ENCODE measurements around the gene CES3. TPM values are rescaled to one million over a fixed set of nuclear protein-coding genes. Genes with fewer than 3 reads are reported as not detected.

CES3 gene
- polyA plus RNA-seq, 1 donor from 2014 or later: 1.8 TPM

DNA sequence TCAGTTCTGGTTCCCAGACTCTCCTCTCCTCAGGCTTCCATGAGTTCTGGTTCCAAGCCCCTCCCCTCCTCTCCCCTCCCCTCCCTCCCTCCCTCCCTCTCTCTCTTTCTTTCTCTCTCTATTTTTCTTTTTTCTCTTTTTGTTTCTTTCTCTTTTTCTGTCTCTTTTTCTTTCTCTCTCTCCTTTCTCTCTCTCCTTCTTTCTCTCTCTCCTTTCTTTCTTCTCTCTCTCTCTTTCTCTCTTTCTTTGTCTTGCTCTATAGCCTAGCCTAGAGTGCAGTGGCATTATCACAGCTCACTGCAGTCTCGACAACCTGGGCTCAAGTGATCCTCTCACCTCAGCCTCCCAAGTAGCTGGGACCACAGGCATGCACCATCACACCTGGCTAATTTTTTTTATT lies 796 bp upstream of the CES3 start:
- H2AFZ ChIP-seq (ENCODE audit: low read depth, low read length): no peak overlapping the region
- H3K9me3 ChIP-seq (ENCODE audit: low read length): no peaks in the 10 kb centered on the region
- H3K79me2 ChIP-seq (replicated peaks; ENCODE audit: insufficient read depth, low read length): no peaks in the 10 kb centered on the region
- H3F3A ChIP-seq (ENCODE audit: insufficient read depth, low read length, poor library complexity, severe bottlenecking): no peaks in the 10 kb centered on the region
- no peaks in the 10 kb centered on the region for H4K20me1 ChIP-seq (ENCODE audit: insufficient read depth)
- TF ChIP-seq EP300 (conservative IDR thresholded peaks at IDR 0.05; ENCODE audit: poor library complexity, severe bottlenecking) (no peak), EZH2 (IDR thresholded peaks at IDR 0.05; ENCODE audit: borderline replicate concordance, insufficient read depth, low read length, poor library complexity, severe bottlenecking) (no peak), TAF1 (IDR thresholded peaks at IDR 0.05; ENCODE audit: low read depth) (no peak), POLR2AphosphoS5 (IDR thresholded peaks at IDR 0.05) (no peak), RAD21 (conservative IDR thresholded peaks at IDR 0.05) (no peak), MXI1 (conservative IDR thresholded peaks at IDR 0.05; ENCODE audit: poor library complexity, severe bottlenecking) (no peak), SMC3 (conservative IDR thresholded peaks at IDR 0.05; ENCODE audit: poor library complexity) (no peak)
- TF ChIP-seq, protein P1, sequence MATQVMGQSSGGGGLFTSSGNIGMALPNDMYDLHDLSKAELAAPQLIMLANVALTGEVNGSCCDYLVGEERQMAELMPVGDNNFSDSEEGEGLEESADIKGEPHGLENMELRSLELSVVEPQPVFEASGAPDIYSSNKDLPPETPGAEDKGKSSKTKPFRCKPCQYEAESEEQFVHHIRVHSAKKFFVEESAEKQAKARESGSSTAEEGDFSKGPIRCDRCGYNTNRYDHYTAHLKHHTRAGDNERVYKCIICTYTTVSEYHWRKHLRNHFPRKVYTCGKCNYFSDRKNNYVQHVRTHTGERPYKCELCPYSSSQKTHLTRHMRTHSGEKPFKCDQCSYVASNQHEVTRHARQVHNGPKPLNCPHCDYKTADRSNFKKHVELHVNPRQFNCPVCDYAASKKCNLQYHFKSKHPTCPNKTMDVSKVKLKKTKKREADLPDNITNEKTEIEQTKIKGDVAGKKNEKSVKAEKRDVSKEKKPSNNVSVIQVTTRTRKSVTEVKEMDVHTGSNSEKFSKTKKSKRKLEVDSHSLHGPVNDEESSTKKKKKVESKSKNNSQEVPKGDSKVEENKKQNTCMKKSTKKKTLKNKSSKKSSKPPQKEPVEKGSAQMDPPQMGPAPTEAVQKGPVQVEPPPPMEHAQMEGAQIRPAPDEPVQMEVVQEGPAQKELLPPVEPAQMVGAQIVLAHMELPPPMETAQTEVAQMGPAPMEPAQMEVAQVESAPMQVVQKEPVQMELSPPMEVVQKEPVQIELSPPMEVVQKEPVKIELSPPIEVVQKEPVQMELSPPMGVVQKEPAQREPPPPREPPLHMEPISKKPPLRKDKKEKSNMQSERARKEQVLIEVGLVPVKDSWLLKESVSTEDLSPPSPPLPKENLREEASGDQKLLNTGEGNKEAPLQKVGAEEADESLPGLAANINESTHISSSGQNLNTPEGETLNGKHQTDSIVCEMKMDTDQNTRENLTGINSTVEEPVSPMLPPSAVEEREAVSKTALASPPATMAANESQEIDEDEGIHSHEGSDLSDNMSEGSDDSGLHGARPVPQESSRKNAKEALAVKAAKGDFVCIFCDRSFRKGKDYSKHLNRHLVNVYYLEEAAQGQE (IDR thresholded peaks at IDR 0.05; ENCODE audit: borderline replicate concordance): no peak
- TF ChIP-seq, protein P2, sequence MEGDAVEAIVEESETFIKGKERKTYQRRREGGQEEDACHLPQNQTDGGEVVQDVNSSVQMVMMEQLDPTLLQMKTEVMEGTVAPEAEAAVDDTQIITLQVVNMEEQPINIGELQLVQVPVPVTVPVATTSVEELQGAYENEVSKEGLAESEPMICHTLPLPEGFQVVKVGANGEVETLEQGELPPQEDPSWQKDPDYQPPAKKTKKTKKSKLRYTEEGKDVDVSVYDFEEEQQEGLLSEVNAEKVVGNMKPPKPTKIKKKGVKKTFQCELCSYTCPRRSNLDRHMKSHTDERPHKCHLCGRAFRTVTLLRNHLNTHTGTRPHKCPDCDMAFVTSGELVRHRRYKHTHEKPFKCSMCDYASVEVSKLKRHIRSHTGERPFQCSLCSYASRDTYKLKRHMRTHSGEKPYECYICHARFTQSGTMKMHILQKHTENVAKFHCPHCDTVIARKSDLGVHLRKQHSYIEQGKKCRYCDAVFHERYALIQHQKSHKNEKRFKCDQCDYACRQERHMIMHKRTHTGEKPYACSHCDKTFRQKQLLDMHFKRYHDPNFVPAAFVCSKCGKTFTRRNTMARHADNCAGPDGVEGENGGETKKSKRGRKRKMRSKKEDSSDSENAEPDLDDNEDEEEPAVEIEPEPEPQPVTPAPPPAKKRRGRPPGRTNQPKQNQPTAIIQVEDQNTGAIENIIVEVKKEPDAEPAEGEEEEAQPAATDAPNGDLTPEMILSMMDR (IDR thresholded peaks at IDR 0.05; ENCODE audit: poor library complexity, severe bottlenecking): no peak
- H3K4me3 ChIP-seq (ENCODE audit: low read length): no peak overlapping the region
- no peak overlapping the region for H3K27ac ChIP-seq (ENCODE audit: low read length)
- H3K4me2 ChIP-seq (ENCODE audit: low read length): no peak overlapping the region
- H3K36me3 ChIP-seq (ENCODE audit: insufficient read depth, low read length): no peaks in the 10 kb centered on the region
- no peak overlapping the region for H3K9ac ChIP-seq (ENCODE audit: low read length)
- no peaks in the 10 kb centered on the region for H3K27me3 ChIP-seq (ENCODE audit: insufficient read depth, low read depth, low read length)
- H3K9me2 ChIP-seq (ENCODE audit: insufficient read depth, low read length): no peaks in the 10 kb centered on the region

DNA sequence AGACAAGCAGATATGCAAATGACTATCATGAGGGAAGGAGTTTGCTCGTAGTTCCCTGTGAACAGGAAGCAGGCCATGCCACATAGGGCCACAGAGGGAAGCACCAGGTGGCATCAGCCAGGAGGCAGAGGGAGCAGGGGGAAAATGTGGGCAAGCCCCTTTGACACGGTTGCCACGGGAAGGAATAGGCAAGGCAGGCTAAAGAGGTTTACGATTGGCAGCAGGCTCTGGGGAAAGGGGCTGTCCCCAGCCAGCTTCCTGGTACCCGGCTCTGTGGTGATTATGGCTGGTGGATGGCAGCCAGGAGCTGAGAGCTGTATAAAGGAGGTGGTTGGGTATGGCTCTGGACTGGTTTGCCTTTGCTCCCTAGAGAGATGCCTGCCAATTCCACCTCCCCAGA lies 848 bp downstream of the CES3 start:
- Histone ChIP-seq H3F3A (ENCODE audit: insufficient read depth, low read length, poor library complexity, severe bottlenecking) (no peaks in the 10 kb centered on the region), H3K9me2 (ENCODE audit: insufficient read depth, low read length) (no peaks in the 10 kb centered on the region), H3K27me3 (ENCODE audit: insufficient read depth, low read depth, low read length) (no peaks in the 10 kb centered on the region), H3K79me2 (replicated peaks; ENCODE audit: insufficient read depth, low read length) (no peaks in the 10 kb centered on the region), H3K9ac (ENCODE audit: low read length) (no peak overlapping the region), H3K4me2 (ENCODE audit: low read length) (no peak overlapping the region), H3K27ac (ENCODE audit: low read length) (no peak overlapping the region), H4K20me1 (ENCODE audit: insufficient read depth) (no peaks in the 10 kb centered on the region), H3K36me3 (ENCODE audit: insufficient read depth, low read length) (no peaks in the 10 kb centered on the region), H3K9me3 (ENCODE audit: low read length) (no peaks in the 10 kb centered on the region), H2AFZ (ENCODE audit: low read depth, low read length) (no peak overlapping the region), H3K4me3 (ENCODE audit: low read length) (no peak overlapping the region)
- TF ChIP-seq, protein P2 (IDR thresholded peaks at IDR 0.05; ENCODE audit: poor library complexity, severe bottlenecking): no peak
- no peak for TF ChIP-seq SMC3 (conservative IDR thresholded peaks at IDR 0.05; ENCODE audit: poor library complexity)
- TF ChIP-seq TAF1 (IDR thresholded peaks at IDR 0.05; ENCODE audit: low read depth): no peak
- no peak for TF ChIP-seq EP300 (conservative IDR thresholded peaks at IDR 0.05; ENCODE audit: poor library complexity, severe bottlenecking)
- TF ChIP-seq, protein P1 (IDR thresholded peaks at IDR 0.05; ENCODE audit: borderline replicate concordance): no peak
- no peak for TF ChIP-seq EZH2 (IDR thresholded peaks at IDR 0.05; ENCODE audit: borderline replicate concordance, insufficient read depth, low read length, poor library complexity, severe bottlenecking)
- TF ChIP-seq RAD21 (conservative IDR thresholded peaks at IDR 0.05): no peak
- no peak for TF ChIP-seq MXI1 (conservative IDR thresholded peaks at IDR 0.05; ENCODE audit: poor library complexity, severe bottlenecking)
- TF ChIP-seq POLR2AphosphoS5 (IDR thresholded peaks at IDR 0.05): no peak
